ENCODE data around the gene TENM3. TPM values are rescaled to one million over a fixed set of nuclear protein-coding genes. Genes with fewer than 3 reads are reported as not detected.

TENM3 gene
- total RNA-seq, 2 experiments from 2014 or later: not detected

DNA sequence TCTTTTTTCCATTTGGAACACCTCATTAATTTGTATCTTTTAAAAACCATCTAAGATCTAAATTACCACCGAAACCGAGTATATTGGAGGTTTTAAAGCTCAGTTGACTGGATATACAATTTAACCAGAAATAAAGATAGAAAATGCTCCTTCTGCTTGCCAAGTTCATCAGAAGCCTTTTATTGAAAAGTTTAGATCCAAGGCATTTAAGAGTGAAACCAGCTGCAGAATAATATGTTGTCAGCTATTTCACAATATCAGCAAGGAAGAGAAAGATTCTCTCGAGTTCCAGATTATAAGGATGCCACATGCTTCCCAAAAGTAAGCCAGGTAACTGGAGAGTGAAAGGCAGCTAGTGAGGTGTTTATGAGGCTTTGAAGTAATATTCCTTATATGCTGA lies 456.6 kb downstream of the TENM3 start:
- Mint-ChIP-seq H3K27ac (no peak overlapping the region), H3K9me3 (no peaks in the 10 kb centered on the region), H3K27me3 (peaks cover 2% of the 10 kb centered on the region), H3K36me3 (no peaks in the 10 kb centered on the region), H3K4me1 (ENCODE audit: low read depth) (no peaks in the 10 kb centered on the region), H3K4me3 (no peak overlapping the region)
- POLR2A ChIA-PET: no interaction called here
- intact Hi-C loops (cut with micrococcal nuclease): no loop called here
- no peak for DNase-seq
- CTCF ChIA-PET: no interaction called here

DNA sequence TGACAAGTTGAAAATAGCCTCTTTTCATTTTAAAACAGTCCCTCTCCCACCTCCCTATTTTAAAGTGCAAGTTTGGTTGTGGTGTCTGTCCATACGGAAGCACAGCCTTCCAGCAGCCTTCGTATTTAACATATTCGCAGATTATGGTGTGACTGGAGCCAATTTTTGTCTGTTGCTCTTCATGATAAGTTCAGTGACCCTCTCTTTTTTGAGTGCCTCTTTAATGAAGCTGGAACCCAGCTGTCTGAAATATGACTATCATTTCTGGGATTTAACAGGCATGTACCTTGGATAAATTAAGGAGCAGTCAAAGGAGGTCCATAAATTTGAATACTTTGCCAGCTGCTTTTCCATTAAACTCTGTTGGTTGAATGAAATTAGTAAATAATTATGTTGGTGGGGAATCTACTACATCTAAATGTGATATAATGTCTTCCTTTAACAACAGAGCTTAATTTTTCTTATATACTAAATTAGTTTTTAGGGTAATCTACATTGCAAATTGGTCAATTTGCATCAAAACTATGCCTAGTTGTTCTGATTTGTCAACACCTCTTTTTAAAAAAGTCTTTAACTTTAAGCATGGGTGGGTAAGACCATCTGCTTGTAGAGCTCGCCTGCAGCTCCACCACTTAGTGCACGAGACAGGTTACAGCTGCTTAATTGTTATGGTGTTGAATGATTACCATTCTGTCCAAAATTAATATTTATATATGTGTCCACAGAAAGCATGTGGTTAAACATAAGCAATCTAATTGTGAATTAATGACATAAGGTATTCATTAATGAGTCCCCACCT lies 457.4 kb downstream of the TENM3 start:
- ChIA-PET POLR2A (no interaction called here), CTCF (no interaction called here)
- peaks cover 3% of the 10 kb centered on the region for H3K27me3 Mint-ChIP-seq
- DNase-seq: no peak
- H3K36me3 Mint-ChIP-seq: no peaks in the 10 kb centered on the region
- H3K27ac Mint-ChIP-seq: no peak overlapping the region
- H3K4me3 Mint-ChIP-seq: no peak overlapping the region
- H3K9me3 Mint-ChIP-seq: no peaks in the 10 kb centered on the region
- intact Hi-C loops (cut with micrococcal nuclease): no loop called here
- H3K4me1 Mint-ChIP-seq (ENCODE audit: low read depth): no peaks in the 10 kb centered on the region

DNA sequence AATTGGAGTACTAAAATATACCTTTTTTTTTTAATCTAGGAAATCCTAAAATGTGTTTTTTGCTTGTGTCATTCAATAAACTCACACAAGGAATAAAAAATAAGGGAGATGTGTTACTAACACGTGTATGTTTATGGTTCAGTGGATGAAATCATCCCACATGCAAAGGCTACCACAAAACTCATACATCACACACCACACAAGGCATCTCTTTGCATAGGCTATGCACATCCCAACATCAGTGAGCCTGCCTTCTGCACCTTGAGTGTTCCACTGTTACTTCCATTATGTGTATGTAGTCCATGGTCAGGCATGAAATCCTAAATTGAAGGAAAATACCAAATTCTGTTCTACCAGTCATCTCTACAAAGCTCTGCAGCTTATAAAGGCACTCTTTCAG lies 460.9 kb downstream of the TENM3 start:
- Mint-ChIP-seq H3K4me1 (ENCODE audit: low read depth) (no peaks in the 10 kb centered on the region), H3K27me3 (peaks cover 4% of the 10 kb centered on the region), H3K27ac (no peak overlapping the region), H3K36me3 (no peaks in the 10 kb centered on the region), H3K4me3 (no peak overlapping the region), H3K9me3 (no peaks in the 10 kb centered on the region)
- CTCF ChIA-PET: no interaction called here
- POLR2A ChIA-PET: interaction anchor here (0.6 kb wide), 1 partner anchor 15 kb away, joined by 3 read pairs; no protein-coding TSS in a partner anchor
- DNase-seq: no peak
- intact Hi-C loops (cut with micrococcal nuclease): no loop called here

DNA sequence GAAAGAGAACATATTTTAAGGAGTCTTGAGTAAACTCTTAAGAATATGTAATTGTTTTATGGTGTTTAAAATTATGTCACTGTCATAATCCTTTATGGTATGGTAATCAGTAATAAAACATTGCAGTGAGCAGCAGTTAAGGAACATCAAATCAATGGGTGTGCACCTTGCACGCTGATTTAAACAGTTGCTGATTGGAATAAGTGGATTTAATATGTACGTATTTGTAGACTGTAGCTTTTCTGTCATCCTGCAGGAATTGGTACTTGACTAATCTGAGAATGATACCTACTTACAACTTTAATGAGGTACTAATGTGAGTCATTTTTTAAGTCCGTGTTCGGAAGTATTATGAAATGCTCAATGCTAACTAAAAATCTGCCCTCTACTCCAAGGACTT lies 461.7 kb downstream of the TENM3 start:
- no peaks in the 10 kb centered on the region for H3K36me3 Mint-ChIP-seq
- no peak overlapping the region for H3K4me3 Mint-ChIP-seq
- no peaks in the 10 kb centered on the region for H3K4me1 Mint-ChIP-seq (ENCODE audit: low read depth)
- intact Hi-C loops (cut with micrococcal nuclease): no loop called here
- H3K27ac Mint-ChIP-seq: no peak overlapping the region
- ChIA-PET POLR2A (no interaction called here), CTCF (no interaction called here)
- peaks cover 4% of the 10 kb centered on the region for H3K27me3 Mint-ChIP-seq
- DNase-seq: no peak
- H3K9me3 Mint-ChIP-seq: no peaks in the 10 kb centered on the region

DNA sequence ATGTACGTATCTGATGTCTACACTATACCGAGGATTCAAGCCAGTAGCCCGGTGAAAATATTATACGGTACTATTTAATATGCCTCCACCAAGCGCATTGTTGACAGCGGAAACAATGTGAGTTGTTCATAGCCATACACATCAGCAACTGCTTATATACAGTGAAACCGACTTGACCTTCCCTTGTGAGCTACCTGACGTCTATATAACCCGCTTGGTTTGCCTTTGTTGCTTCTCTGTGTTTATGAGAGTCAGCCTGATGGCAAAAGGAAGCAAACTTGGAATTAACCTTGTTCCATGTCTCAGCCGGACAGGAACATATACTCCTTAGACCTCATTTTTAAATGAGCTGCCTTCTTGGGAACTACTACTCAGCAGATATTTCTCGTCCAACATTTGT lies 462.2 kb downstream of the TENM3 start:
- H3K27ac Mint-ChIP-seq: no peak overlapping the region
- no peaks in the 10 kb centered on the region for H3K9me3 Mint-ChIP-seq
- H3K27me3 Mint-ChIP-seq: peaks cover 4% of the 10 kb centered on the region
- H3K4me1 Mint-ChIP-seq (ENCODE audit: low read depth): no peaks in the 10 kb centered on the region
- POLR2A ChIA-PET: no interaction called here
- CTCF ChIA-PET: interaction anchor here (0.7 kb wide), 1 partner anchor 10 kb away, joined by 3 read pairs; no protein-coding TSS in a partner anchor
- intact Hi-C loops (cut with micrococcal nuclease): no loop called here
- H3K36me3 Mint-ChIP-seq: no peaks in the 10 kb centered on the region
- no peak for DNase-seq
- H3K4me3 Mint-ChIP-seq: no peak overlapping the region

DNA sequence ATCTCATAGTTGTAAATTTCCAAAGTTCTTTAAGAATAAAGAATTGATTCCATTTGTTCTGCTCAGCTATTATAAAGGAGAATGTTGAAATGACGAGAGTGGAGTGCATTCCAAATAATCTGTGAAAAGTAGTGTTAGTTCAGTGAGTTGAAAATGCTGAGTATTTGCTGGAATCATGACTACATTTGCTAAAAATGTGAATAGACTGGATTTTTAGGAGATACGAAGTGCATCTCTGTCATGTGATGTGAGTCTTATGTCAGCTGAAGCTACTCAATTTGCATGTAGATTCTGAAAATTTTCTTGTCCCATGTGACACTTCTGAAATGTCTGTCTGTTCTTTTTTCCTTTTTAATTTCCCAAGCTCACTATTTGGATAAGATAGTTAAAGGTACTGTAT lies 468.0 kb downstream of the TENM3 start:
- DNase-seq: no peak
- Mint-ChIP-seq H3K36me3 (no peaks in the 10 kb centered on the region), H3K27me3 (peaks cover 5% of the 10 kb centered on the region), H3K4me3 (no peak overlapping the region), H3K27ac (no peak overlapping the region), H3K9me3 (no peaks in the 10 kb centered on the region), H3K4me1 (ENCODE audit: low read depth) (no peaks in the 10 kb centered on the region)
- POLR2A ChIA-PET: no interaction called here
- CTCF ChIA-PET: no interaction called here
- intact Hi-C loops (cut with micrococcal nuclease): no loop called here

DNA sequence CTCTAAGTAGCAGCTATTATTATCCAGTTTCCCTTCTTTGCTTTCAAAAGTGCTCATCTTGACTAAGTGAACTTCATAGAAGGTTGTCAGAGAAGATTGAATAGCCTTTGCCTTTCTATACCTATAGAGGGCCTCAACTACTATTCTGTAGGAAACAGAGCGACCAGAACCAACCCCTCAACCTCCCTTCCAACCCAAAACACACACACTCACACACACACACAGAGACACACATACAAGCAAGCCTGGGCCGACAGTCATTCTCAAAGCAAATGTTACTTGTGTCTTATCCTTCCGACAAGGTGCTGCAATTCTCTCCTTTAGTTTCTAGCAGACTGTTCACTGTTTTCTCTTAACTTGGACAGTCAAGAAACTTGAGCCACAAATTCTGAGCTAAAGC lies 472.3 kb downstream of the TENM3 start:
- POLR2A ChIA-PET: no interaction called here
- CTCF ChIA-PET: interaction anchor here (0.6 kb wide), 1 partner anchor 10 kb away, joined by 3 read pairs; no protein-coding TSS in a partner anchor
- no peak overlapping the region for H3K4me3 Mint-ChIP-seq
- no peak overlapping the region for H3K27ac Mint-ChIP-seq
- DNase-seq: no peak
- H3K4me1 Mint-ChIP-seq (ENCODE audit: low read depth): no peaks in the 10 kb centered on the region
- no peaks in the 10 kb centered on the region for H3K9me3 Mint-ChIP-seq
- peaks cover 4% of the 10 kb centered on the region for H3K27me3 Mint-ChIP-seq
- H3K36me3 Mint-ChIP-seq: no peaks in the 10 kb centered on the region
- intact Hi-C loops (cut with micrococcal nuclease): no loop called here

DNA sequence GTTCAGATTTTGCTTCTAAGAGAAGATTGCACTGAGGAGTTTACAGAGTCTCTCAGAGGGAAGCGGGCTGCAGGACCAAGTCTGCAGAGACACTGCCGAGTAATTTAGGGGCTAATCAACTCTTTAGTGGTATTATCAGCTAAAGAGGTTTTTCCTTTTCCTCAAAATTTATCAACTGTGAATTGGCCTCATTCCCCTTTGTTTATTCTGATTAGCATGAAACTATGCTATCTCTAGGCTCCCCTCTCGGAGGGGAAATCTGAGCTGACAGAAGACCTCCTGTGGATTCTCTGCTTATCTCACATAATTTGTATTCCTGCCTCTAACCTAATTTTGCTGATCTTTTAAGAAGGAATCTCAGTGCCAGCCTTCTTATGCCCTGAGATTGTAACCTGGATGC lies 473.0 kb downstream of the TENM3 start:
- H3K27me3 Mint-ChIP-seq: peaks cover 4% of the 10 kb centered on the region
- no peaks in the 10 kb centered on the region for H3K4me1 Mint-ChIP-seq (ENCODE audit: low read depth)
- DNase-seq: no peak
- no peaks in the 10 kb centered on the region for H3K36me3 Mint-ChIP-seq
- CTCF ChIA-PET: interaction anchor here (0.6 kb wide), 1 partner anchor 11 kb away, joined by 3 read pairs; no protein-coding TSS in a partner anchor
- intact Hi-C loops (cut with micrococcal nuclease): no loop called here
- H3K9me3 Mint-ChIP-seq: no peaks in the 10 kb centered on the region
- no peak overlapping the region for H3K27ac Mint-ChIP-seq
- H3K4me3 Mint-ChIP-seq: no peak overlapping the region
- POLR2A ChIA-PET: no interaction called here

DNA sequence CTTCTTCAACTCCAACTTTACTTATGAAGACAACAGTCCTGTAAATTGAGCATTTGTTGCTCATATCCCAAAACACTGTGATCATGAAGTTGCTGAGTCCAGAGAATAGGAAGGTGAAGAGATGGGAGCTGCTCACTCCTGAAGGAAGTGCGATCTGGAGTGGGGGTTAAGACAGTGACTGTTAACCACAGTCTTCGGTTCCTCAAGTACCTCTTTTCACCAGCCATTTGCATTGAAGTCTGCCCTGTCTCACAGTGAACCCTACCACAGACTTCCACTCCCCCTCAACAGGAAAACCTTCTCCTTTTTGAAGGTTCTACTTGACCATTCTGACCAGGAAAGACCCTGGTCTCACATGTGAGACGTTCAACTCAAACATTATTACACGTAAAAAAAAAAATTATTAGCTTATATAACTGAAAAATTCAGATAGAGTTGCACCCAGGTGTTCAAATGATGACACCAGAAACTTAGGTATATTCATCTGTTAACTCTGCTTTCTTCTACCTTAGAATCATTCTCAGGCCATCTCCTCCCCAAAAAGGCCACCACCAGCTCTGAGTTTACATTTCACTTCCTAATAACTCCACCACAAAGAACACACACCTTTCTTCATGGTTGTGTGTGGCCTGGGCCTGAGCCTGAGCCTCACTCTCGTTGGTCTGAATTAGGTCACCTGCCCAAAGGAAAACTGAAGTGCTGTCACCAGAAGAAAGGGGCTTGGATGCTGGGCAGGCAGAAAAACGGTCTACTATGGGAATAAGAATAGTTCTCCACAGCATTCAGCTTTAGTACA lies 474.8 kb downstream of the TENM3 start:
- Mint-ChIP-seq H3K27ac (no peak overlapping the region), H3K27me3 (peaks cover 2% of the 10 kb centered on the region), H3K4me3 (no peak overlapping the region), H3K9me3 (no peaks in the 10 kb centered on the region), H3K4me1 (ENCODE audit: low read depth) (no peaks in the 10 kb centered on the region), H3K36me3 (no peaks in the 10 kb centered on the region)
- CTCF ChIA-PET: no interaction called here
- POLR2A ChIA-PET: no interaction called here
- intact Hi-C loops (cut with micrococcal nuclease): no loop called here
- no peak for DNase-seq

DNA sequence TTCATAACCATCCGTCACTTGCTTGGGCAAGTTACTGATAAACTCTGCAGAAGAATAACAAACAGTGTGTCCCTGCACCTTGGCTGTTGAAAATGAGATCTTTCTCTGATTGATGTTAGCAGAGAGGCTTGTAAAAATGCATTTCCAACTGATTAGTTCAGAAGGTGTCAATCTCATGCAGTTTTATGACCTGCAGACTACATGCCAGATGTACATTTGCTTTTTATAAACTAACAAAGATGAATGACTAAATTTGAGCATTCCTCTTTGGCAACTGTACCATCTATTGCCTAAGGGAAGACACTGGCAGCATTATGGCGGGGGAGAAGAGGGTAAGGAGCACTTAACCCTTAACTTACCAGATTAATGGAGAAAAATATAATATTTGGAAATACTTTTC lies 481.2 kb downstream of the TENM3 start:
- H3K27me3 Mint-ChIP-seq: peaks cover 1% of the 10 kb centered on the region

DNA sequence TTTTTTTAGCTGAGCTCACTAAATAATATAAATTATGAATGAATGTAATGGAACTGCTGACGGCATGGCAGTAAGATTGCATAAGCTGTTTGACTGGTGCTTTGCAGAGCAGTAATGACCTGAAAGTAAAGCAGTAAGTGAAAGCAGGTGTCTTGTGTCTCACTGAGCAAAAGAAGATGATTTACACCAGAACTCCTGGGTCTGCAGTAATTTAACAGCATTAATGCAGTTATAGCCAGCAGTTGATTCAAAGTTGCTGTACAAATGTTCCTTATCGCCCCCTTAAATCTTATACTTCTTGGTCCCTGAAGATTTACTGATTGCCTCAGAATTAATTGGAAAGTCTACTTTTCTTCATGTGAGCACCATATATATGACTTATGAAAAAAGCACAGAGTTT lies 486.3 kb downstream of the TENM3 start:
- intact Hi-C loops (cut with micrococcal nuclease): no loop called here
- Mint-ChIP-seq H3K9me3 (no peaks in the 10 kb centered on the region), H3K4me3 (no peak overlapping the region), H3K4me1 (ENCODE audit: low read depth) (no peaks in the 10 kb centered on the region), H3K36me3 (no peaks in the 10 kb centered on the region), H3K27ac (no peak overlapping the region), H3K27me3 (peaks cover 1% of the 10 kb centered on the region)
- ChIA-PET CTCF (no interaction called here), POLR2A (no interaction called here)
- no peak for DNase-seq

More for the DNA sequence above, 481.2 kb downstream of the TENM3 start:
- CTCF ChIA-PET: no interaction called here
- POLR2A ChIA-PET: no interaction called here
- no peaks in the 10 kb centered on the region for H3K4me1 Mint-ChIP-seq (ENCODE audit: low read depth)
- no peak for DNase-seq
- intact Hi-C loops (cut with micrococcal nuclease): no loop called here
- H3K9me3 Mint-ChIP-seq: no peaks in the 10 kb centered on the region
- no peak overlapping the region for H3K4me3 Mint-ChIP-seq
- no peaks in the 10 kb centered on the region for H3K36me3 Mint-ChIP-seq
- H3K27ac Mint-ChIP-seq: no peak overlapping the region

DNA sequence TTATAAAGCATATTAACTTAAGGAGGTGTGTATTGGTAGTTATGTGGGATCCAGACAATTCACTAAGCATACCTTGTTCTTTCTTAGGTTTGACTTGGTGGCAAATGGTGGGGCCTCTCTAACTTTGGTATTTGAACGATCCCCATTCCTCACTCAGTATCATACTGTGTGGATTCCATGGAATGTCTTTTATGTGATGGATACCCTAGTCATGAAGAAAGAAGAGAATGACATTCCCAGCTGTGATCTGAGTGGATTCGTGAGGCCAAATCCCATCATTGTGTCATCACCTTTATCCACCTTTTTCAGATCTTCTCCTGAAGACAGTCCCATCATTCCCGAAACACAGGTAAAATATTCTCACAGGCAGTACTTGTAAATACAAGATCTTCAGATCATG lies 487.6 kb downstream of the TENM3 start:
- Mint-ChIP-seq H3K27me3 (peaks cover 1% of the 10 kb centered on the region), H3K9me3 (no peaks in the 10 kb centered on the region), H3K27ac (no peak overlapping the region), H3K4me3 (no peak overlapping the region), H3K36me3 (no peaks in the 10 kb centered on the region), H3K4me1 (ENCODE audit: low read depth) (no peaks in the 10 kb centered on the region)
- ChIA-PET CTCF (no interaction called here), POLR2A (no interaction called here)
- intact Hi-C loops (cut with micrococcal nuclease): no loop called here
- DNase-seq: no peak

DNA sequence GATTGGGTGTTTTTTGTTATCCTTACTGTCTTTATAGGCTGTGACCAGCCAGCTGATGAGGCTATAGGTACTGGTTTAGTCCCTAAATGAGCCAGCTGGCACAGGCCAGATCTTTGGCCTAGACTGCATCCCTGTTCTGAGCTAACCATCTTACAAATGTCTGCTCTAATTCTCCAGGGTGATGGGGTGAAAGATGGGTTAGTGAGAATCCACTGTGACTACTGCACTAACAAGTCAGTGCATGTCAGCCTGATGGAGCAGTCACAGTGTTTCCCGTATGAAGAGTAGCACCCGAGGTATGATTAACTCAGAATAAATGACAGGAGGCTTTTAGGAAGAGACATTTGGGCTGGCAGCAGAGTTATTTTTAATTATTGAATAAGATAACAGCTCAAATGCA lies 493.0 kb downstream of the TENM3 start:
- H3K4me3 Mint-ChIP-seq: no peak overlapping the region
- no peaks in the 10 kb centered on the region for H3K36me3 Mint-ChIP-seq
- ChIA-PET POLR2A (no interaction called here), CTCF (no interaction called here)
- no peaks in the 10 kb centered on the region for H3K9me3 Mint-ChIP-seq
- intact Hi-C loops (cut with micrococcal nuclease): no loop called here
- DNase-seq: no peak
- peaks cover 3% of the 10 kb centered on the region for H3K27me3 Mint-ChIP-seq
- no peak overlapping the region for H3K27ac Mint-ChIP-seq
- no peaks in the 10 kb centered on the region for H3K4me1 Mint-ChIP-seq (ENCODE audit: low read depth)

Data from activated CD4-positive, alpha-beta memory T cell treated with anti-CD3 and anti-CD28 coated beads for 36 hours (primary cell).